Thyroid gland (tissue), 4 donors: ENCODE results near the gene DENND4A. TPM values are rescaled to one million over a fixed set of nuclear protein-coding genes. Genes with fewer than 3 reads are reported as not detected.

Source experiments
- DNase-seq, 2 donors: peaks; one replicate each; pipeline ENCODE4 v3.0.0-alpha.2; 2019
- H3K27ac ChIP-seq, 3 donors: fragments of 200-600 bp; sonication (generic); 1 replicate in 2 of 3; 2 replicates in 1 of 3; pipeline ENCODE4 v1.5.1; 2016 to 2019; ENCODE audit warnings: mild to moderate bottlenecking in 1 of 3, moderate library complexity in 1 of 3
- H3K27me3 ChIP-seq: fragments of 200-600 bp; sonication (generic); one replicate; pipeline ENCODE4 v1.5.1; 2019
- H3K36me3 ChIP-seq, 2 donors: fragments of 200-600 bp; sonication (generic); one replicate each; pipeline ENCODE4 v1.5.1; 2016 to 2019
- H3K4me1 ChIP-seq, 2 donors: fragments of 200-600 bp; sonication (generic); one replicate each; pipeline ENCODE4 v1.5.1; 2017 to 2019
- H3K4me3 ChIP-seq, 3 donors: fragments of 200-600 bp; sonication (generic); replicated peaks in 1 of 3; 1 replicate in 2 of 3; 2 replicates in 1 of 3; pipeline ENCODE4 v1.5.1; 2016; ENCODE audit warnings: mild to moderate bottlenecking in 1 of 3
- H3K9me3 ChIP-seq: fragments of 200-600 bp; sonication (generic); one replicate; pipeline ENCODE4 v1.5.1; 2017
- CTCF ChIP-seq, 6 experiments: fragments of 200-600 bp in 3 of 6; fragments of 450-650 bp in 3 of 6; sonication (generic) in 3 of 6; IDR thresholded peaks; one replicate each; pipeline ENCODE4 v1.5.1; 2016 to 2019; ENCODE audit warnings: antibody characterized with exemption in 6 of 6, mild to moderate bottlenecking in 2 of 6, inconsistent platforms in 1 of 6, moderate library complexity in 1 of 6
- POLR2A ChIP-seq, 2 donors: fragments of 450-650 bp; IDR thresholded peaks; one replicate each; pipeline ENCODE4 v1.6.1; 2017; ENCODE audit warnings: antibody characterized with exemption in 2 of 2, mild to moderate bottlenecking in 2 of 2, moderate library complexity in 1 of 2
- WGBS, 2 donors: methylation state at CpG; one replicate each; pipeline ENCODE4 v1.1.5; 2017; 5-methylcytosine and 5-hydroxymethylcytosine counted together
- intact Hi-C: fragments of 100-400 bp; cut with DNase I; formaldehyde crosslinking; loops from one replicate; pipeline ENCODE4 v1.15.1; 2023
- total RNA-seq, 4 donors: library from RNA; depleted of rRNA; stranded (reverse); fragments of >200 nt; gene quantifications; one replicate each; pipeline ENCODE4 v1.2.3, GENCODE V29; 2016

The DENND4A gene
- total RNA-seq, 4 donors from 2014 or later: 37.5 to 79.9 (median 45.7) TPM

GRCh38 chr15:65758242-65758641 is 33.9 kb downstream of the DENND4A start:
- Histone ChIP-seq H3K4me3 (no peak overlapping the region), H3K27me3 (no peaks in the 10 kb centered on the region), H3K9me3 (no peaks in the 10 kb centered on the region), H3K27ac (no peak overlapping the region), H3K36me3 (no peaks in the 10 kb centered on the region), H3K4me1 (peaks cover 0 to 4% of the 10 kb centered on the region in 2 donors)
- 96% methylated on average over 5 of the region's 5 CpGs for WGBS, 2 donors
- intact Hi-C loops: no loop called here
- TF ChIP-seq CTCF (IDR thresholded peaks at IDR 0.05) (no peak), POLR2A (IDR thresholded peaks at IDR 0.05) (no peak)
- no peak for DNase-seq

GRCh38 chr15:65757256-65757655 is 34.8 kb downstream of the DENND4A start:
- WGBS, 2 donors: 97 to 100% methylated on average over 2 of the region's 2 CpGs
- no peak overlapping the region for H3K4me3 ChIP-seq
- H3K4me1 ChIP-seq: peaks cover 0 to 4% of the 10 kb centered on the region in 2 donors
- no peaks in the 10 kb centered on the region for H3K36me3 ChIP-seq
- H3K27ac ChIP-seq: no peak overlapping the region
- intact Hi-C loops: no loop called here
- no peaks in the 10 kb centered on the region for H3K27me3 ChIP-seq
- TF ChIP-seq CTCF (IDR thresholded peaks at IDR 0.05) (no peak), POLR2A (IDR thresholded peaks at IDR 0.05) (no peak)
- no peak for DNase-seq
- H3K9me3 ChIP-seq: no peaks in the 10 kb centered on the region

GRCh38 chr15:65752151-65752700 is 39.9 kb downstream of the DENND4A start:
- 84 to 94% methylated on average over 7 of the region's 7 CpGs for WGBS, 2 donors
- Histone ChIP-seq H3K27me3 (no peaks in the 10 kb centered on the region), H3K4me3 (no peak overlapping the region), H3K4me1 (no peaks in the 10 kb centered on the region), H3K27ac (no peak overlapping the region), H3K9me3 (no peaks in the 10 kb centered on the region), H3K36me3 (no peaks in the 10 kb centered on the region)
- TF ChIP-seq POLR2A (IDR thresholded peaks at IDR 0.05): no peak
- no peak for TF ChIP-seq CTCF (IDR thresholded peaks at IDR 0.05)
- no peak for DNase-seq
- intact Hi-C loops: no loop called here

GRCh38 chr15:65751431-65751830 is 40.7 kb downstream of the DENND4A start:
- no peak for DNase-seq
- 88 to 94% methylated on average over 2 of the region's 2 CpGs for WGBS, 2 donors
- no peaks in the 10 kb centered on the region for H3K27me3 ChIP-seq
- TF ChIP-seq POLR2A (IDR thresholded peaks at IDR 0.05): no peak
- no peak for TF ChIP-seq CTCF (IDR thresholded peaks at IDR 0.05)
- intact Hi-C loops: no loop called here
- H3K4me3 ChIP-seq: no peak overlapping the region
- H3K9me3 ChIP-seq: no peaks in the 10 kb centered on the region
- H3K4me1 ChIP-seq: no peaks in the 10 kb centered on the region
- H3K27ac ChIP-seq: no peak overlapping the region
- H3K36me3 ChIP-seq: no peaks in the 10 kb centered on the region

- no peaks in the 10 kb centered on the region for H3K36me3 ChIP-seq
- no peaks in the 10 kb centered on the region for H3K27me3 ChIP-seq
- H3K4me1 ChIP-seq: no peaks in the 10 kb centered on the region
- no peak for DNase-seq
- no peak overlapping the region for H3K27ac ChIP-seq
- no peak for TF ChIP-seq CTCF (IDR thresholded peaks at IDR 0.05)
- TF ChIP-seq POLR2A (IDR thresholded peaks at IDR 0.05): no peak
- intact Hi-C loops: no loop called here
- H3K4me3 ChIP-seq: no peak overlapping the region
- no peaks in the 10 kb centered on the region for H3K9me3 ChIP-seq
Observed at GRCh38 chr15:65747265-65747664, 44.8 kb downstream of the DENND4A start.
